ENCODE measurements around the gene RNF157.

- TF ChIP-seq POLR2A (IDR thresholded peaks at IDR 0.05; ENCODE audit: low read length) = no peak
- TF ChIP-seq GATA1 (IDR thresholded peaks at IDR 0.05; ENCODE audit: low read depth, low read length) = no peak
These were observed 74.1 kb downstream of the RNF157 start for GRCh38 chr17:76166168-76166567.
